ENCODE results near the gene CD274. TPM values are rescaled to one million over a fixed set of nuclear protein-coding genes. Genes with fewer than 3 reads are reported as not detected.

Gene CD274
- total RNA-seq, 1 donor from 2014 or later = 21.4 TPM

- no peak overlapping the region for H3K4me3 ChIP-seq (ENCODE audit: insufficient read depth, low read depth, low read length)
- Mint-ChIP-seq H3K4me1 (ENCODE audit: low read depth, unreplicated experiment) (peaks cover 7% of the 10 kb centered on the region), H3K27me3 (ENCODE audit: low read depth, unreplicated experiment) (no peaks in the 10 kb centered on the region), H3K36me3 (ENCODE audit: low read depth, unreplicated experiment) (no peaks in the 10 kb centered on the region), H3K27ac (ENCODE audit: unreplicated experiment) (no peak overlapping the region), H3K9me3 (ENCODE audit: unreplicated experiment) (peaks cover 3% of the 10 kb centered on the region), H3K4me3 (ENCODE audit: unreplicated experiment) (no peak overlapping the region)
- H2AFZ ChIP-seq (ENCODE audit: low read depth, low read length) = no peak overlapping the region
- no peaks in the 10 kb centered on the region for H3K27me3 ChIP-seq (ENCODE audit: insufficient read depth, low read length)
- no peak for FAIRE-seq
- no peaks in the 10 kb centered on the region for H3K36me3 ChIP-seq (ENCODE audit: insufficient read depth, low read length)
- no peaks in the 10 kb centered on the region for H3K4me1 ChIP-seq (ENCODE audit: insufficient read depth, low read length)
- no peak overlapping the region for H3K9ac ChIP-seq (ENCODE audit: low read length)
- H4K20me1 ChIP-seq (ENCODE audit: insufficient read depth, low read length) = no peaks in the 10 kb centered on the region
- no peak overlapping the region for H3K27ac ChIP-seq (ENCODE audit: low read depth, low read length)
- TF ChIP-seq EZH2 (IDR thresholded peaks at IDR 0.05; ENCODE audit: insufficient read depth, low read length) = no peak
- TF ChIP-seq, protein P1, sequence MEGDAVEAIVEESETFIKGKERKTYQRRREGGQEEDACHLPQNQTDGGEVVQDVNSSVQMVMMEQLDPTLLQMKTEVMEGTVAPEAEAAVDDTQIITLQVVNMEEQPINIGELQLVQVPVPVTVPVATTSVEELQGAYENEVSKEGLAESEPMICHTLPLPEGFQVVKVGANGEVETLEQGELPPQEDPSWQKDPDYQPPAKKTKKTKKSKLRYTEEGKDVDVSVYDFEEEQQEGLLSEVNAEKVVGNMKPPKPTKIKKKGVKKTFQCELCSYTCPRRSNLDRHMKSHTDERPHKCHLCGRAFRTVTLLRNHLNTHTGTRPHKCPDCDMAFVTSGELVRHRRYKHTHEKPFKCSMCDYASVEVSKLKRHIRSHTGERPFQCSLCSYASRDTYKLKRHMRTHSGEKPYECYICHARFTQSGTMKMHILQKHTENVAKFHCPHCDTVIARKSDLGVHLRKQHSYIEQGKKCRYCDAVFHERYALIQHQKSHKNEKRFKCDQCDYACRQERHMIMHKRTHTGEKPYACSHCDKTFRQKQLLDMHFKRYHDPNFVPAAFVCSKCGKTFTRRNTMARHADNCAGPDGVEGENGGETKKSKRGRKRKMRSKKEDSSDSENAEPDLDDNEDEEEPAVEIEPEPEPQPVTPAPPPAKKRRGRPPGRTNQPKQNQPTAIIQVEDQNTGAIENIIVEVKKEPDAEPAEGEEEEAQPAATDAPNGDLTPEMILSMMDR (IDR thresholded peaks at IDR 0.05; ENCODE audit: insufficient read depth, low read depth, low read length) = no peak
- no peaks in the 10 kb centered on the region for H3K79me2 ChIP-seq (ENCODE audit: insufficient read depth, low read length)
- H3K4me2 ChIP-seq (ENCODE audit: low read length) = no peak overlapping the region
- DNase-seq (ENCODE audit: low read depth) = no peak
- no peaks in the 10 kb centered on the region for H3K9me3 ChIP-seq (ENCODE audit: insufficient read depth, low read depth, low read length)
Observed at GRCh38 chr9:5485378-5486085, 35.2 kb downstream of the CD274 start.

GRCh38 chr9:5486988-5487387, 36.6 kb downstream of the CD274 start:
- Mint-ChIP-seq H3K4me3 (ENCODE audit: unreplicated experiment) (no peak overlapping the region), H3K27ac (ENCODE audit: unreplicated experiment) (no peak overlapping the region), H3K9me3 (ENCODE audit: unreplicated experiment) (peaks cover 3% of the 10 kb centered on the region), H3K27me3 (ENCODE audit: low read depth, unreplicated experiment) (no peaks in the 10 kb centered on the region), H3K4me1 (ENCODE audit: low read depth, unreplicated experiment) (peaks cover 7% of the 10 kb centered on the region), H3K36me3 (ENCODE audit: low read depth, unreplicated experiment) (no peaks in the 10 kb centered on the region)
- no peaks in the 10 kb centered on the region for H3K9me3 ChIP-seq (ENCODE audit: insufficient read depth, low read depth, low read length)
- H3K27me3 ChIP-seq (ENCODE audit: insufficient read depth, low read length) = no peaks in the 10 kb centered on the region
- TF ChIP-seq, protein P1 (IDR thresholded peaks at IDR 0.05; ENCODE audit: insufficient read depth, low read depth, low read length) = no peak
- no peak for TF ChIP-seq EZH2 (IDR thresholded peaks at IDR 0.05; ENCODE audit: insufficient read depth, low read length)
- H2AFZ ChIP-seq (ENCODE audit: low read depth, low read length) = no peak overlapping the region
- H3K4me2 ChIP-seq (ENCODE audit: low read length) = no peak overlapping the region
- DNase-seq (ENCODE audit: low read depth) = no peak
- H3K79me2 ChIP-seq (ENCODE audit: insufficient read depth, low read length) = no peaks in the 10 kb centered on the region
- no peak overlapping the region for H3K4me3 ChIP-seq (ENCODE audit: insufficient read depth, low read depth, low read length)
- H4K20me1 ChIP-seq (ENCODE audit: insufficient read depth, low read length) = no peaks in the 10 kb centered on the region
- H3K36me3 ChIP-seq (ENCODE audit: insufficient read depth, low read length) = no peaks in the 10 kb centered on the region
- no peak overlapping the region for H3K9ac ChIP-seq (ENCODE audit: low read length)
- no peaks in the 10 kb centered on the region for H3K4me1 ChIP-seq (ENCODE audit: insufficient read depth, low read length)
- FAIRE-seq = no peak
- no peak overlapping the region for H3K27ac ChIP-seq (ENCODE audit: low read depth, low read length)
